Uterus (tissue), 2 donors: Measurements from ENCODE around the gene BCO1.

Experiments
- CTCF ChIP-seq, 4 experiments: fragments of 200-600 bp in 2 of 4; fragments of 450-650 bp in 2 of 4; sonication (generic) in 2 of 4; IDR thresholded peaks; one replicate each; pipeline ENCODE4 v1.5.1; 2016 to 2019; ENCODE audit warnings: antibody characterized with exemption in 4 of 4, mild to moderate bottlenecking in 2 of 4, moderate library complexity in 1 of 4
- POLR2A ChIP-seq, 2 donors: fragments of 450-650 bp; IDR thresholded peaks; one replicate each; pipeline ENCODE4 v1.6.1; 2016; ENCODE audit warnings: antibody characterized with exemption in 2 of 2, mild to moderate bottlenecking in 1 of 2, moderate library complexity in 1 of 2

DNA sequence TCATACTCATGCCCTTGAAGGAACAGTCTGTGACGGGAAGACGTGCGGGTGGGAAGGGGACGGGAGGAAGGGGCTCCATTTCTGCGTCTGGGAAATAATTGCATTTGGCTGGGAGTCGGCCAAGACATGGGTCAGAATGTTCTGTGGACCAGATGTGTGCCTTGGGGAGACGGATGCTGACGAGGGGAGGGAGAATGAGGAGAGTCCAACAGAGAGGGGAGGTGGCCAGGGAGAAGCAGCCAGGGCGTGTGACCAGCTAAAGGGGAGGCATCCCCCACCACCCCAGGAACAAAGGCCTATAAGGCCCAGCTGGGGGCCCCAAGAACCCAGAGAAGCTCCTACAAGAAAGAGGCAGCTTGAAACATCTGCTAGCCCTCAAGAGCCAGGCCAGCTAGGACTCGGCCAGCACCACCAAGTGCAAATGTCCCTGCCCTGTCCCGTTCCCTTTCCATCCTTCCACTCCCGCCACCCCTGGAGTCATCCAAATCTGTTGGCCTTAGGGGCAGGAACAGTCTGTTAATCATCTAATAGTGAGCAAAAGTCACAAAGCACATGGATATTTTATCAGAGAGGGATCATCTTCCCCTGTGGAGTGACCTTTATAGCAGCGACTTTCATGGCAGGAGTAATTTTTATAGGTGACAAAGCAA, 42.5 kb upstream of the BCO1 start:
- TF ChIP-seq CTCF (IDR thresholded peaks at IDR 0.05), result no peak
- no peak for TF ChIP-seq POLR2A (IDR thresholded peaks at IDR 0.05)
